Endometrial microvascular endothelial cells (primary cell): ENCODE measurements around the gene TOMM40. TPM values are rescaled to one million over a fixed set of nuclear protein-coding genes. Genes with fewer than 3 reads are reported as not detected.
"Not testable (repeated sequence)": the region's sequence is repeated elsewhere in the genome, so short reads cannot be mapped to it uniquely, and the experiment has no call there.

Experiments
- in situ Hi-C: cut with HindIII; loops from 2 replicates; pipeline ENCODE4 v1.10.0; 2017; ENCODE audit warnings: low sequenced_read_pairs, low pct_unique_long_range_greater_than_20kb; ENCODE audit errors: inconsistent ontology term
- total RNA-seq: library from RNA; depleted of rRNA; stranded (reverse); fragments of >200 nt; gene quantifications from one replicate; pipeline ENCODE4 v1.2.3, GENCODE V29; 2015; ENCODE audit errors: inconsistent ontology term

TOMM40 gene
- total RNA-seq, 1 donor from 2014 or later: 142 TPM

GRCh38 chr19:44890366-44891015 lies 563 bp upstream of the TOMM40 start:
- in situ Hi-C loops: no loop called here

- in situ Hi-C loops: no loop called here
Measured at GRCh38 chr19:44892932-44893331, 1.9 kb downstream of the TOMM40 start.

GRCh38 chr19:44893332-44894051 lies 2.4 kb downstream of the TOMM40 start:
- in situ Hi-C loops: no loop called here

- in situ Hi-C loops: no loop called here
Measured at GRCh38 chr19:44894052-44894400, 3.0 kb downstream of the TOMM40 start.

GRCh38 chr19:44894946-44895345 lies 3.9 kb downstream of the TOMM40 start:
- in situ Hi-C loops: no loop called here

GRCh38 chr19:44897835-44898234 lies 6.8 kb downstream of the TOMM40 start:
- in situ Hi-C loops: no loop called here

- in situ Hi-C loops: no loop called here
Measured at GRCh38 chr19:44900328-44901244, 9.5 kb downstream of the TOMM40 start.

GRCh38 chr19:44903216-44903601 lies 12.2 kb downstream of the TOMM40 start:
- in situ Hi-C loops: no loop called here

- in situ Hi-C loops: no loop called here
Measured at GRCh38 chr19:44903602-44904425, 12.8 kb downstream of the TOMM40 start.

GRCh38 chr19:44904426-44904994 lies 13.5 kb downstream of the TOMM40 start:
- in situ Hi-C loops: no loop called here

- in situ Hi-C loops: no loop called here
Measured at GRCh38 chr19:44905437-44906160, 14.5 kb downstream of the TOMM40 start, which contains the start of gene APOE. APOE (plus strand) TSS chr19:44905796; CDS start chr19:44906625, 829 bp downstream.

GRCh38 chr19:44907613-44908012 lies 16.6 kb downstream of the TOMM40 start:
- in situ Hi-C loops: no loop called here

GRCh38 chr19:44908074-44908835 lies 17.2 kb downstream of the TOMM40 start:
- in situ Hi-C loops: no loop called here

- in situ Hi-C loops: no loop called here
Measured at GRCh38 chr19:44908836-44909261, 17.8 kb downstream of the TOMM40 start.

- in situ Hi-C loops: no loop called here
Measured at GRCh38 chr19:44909775-44910174, 18.7 kb downstream of the TOMM40 start.

- in situ Hi-C loops: not testable (repeated sequence)
Measured at GRCh38 chr19:44911896-44912295, 20.8 kb downstream of the TOMM40 start.

GRCh38 chr19:44912854-44913253 lies 21.8 kb downstream of the TOMM40 start:
- in situ Hi-C loops: no loop called here
